B cell (primary cell): ENCODE data around the gene EPHB4. TPM values are rescaled to one million over a fixed set of nuclear protein-coding genes. Genes with fewer than 3 reads are reported as not detected.

Experiments
- ATAC-seq: fragments of 200-7000 bp; cut with Tn5 transposase; one replicate; pipeline ENCODE4 v1.10.0; 2021; ENCODE audit warnings: low read depth, mild to moderate bottlenecking, moderate number of reproducible peaks, moderate library complexity
- CTCF ChIA-PET: fragments of 350-600 bp; sonication (Branson Sonifier 250); formaldehyde crosslinking; loops from one replicate; lab custom pipeline; 2021; ENCODE audit warnings: antibody characterized with exemption, inconsistent platforms; lab: Charles Lee
- POLR2A ChIA-PET: fragments of 350-600 bp; sonication (Branson Sonifier 250); formaldehyde crosslinking; loops from one replicate; lab custom pipeline; 2021; ENCODE audit warnings: antibody characterized with exemption; lab: Charles Lee
- DNase-seq: peaks from one replicate; pipeline ENCODE4 v3.0.0; 2013
- H2AFZ ChIP-seq: 2 replicates; pipeline ENCODE4 v1.6.1; 2012; ENCODE audit warnings: mild to moderate bottlenecking, low read depth, low read length; ENCODE audit not compliant: insufficient read depth, poor library complexity, severe bottlenecking
- H3K27ac ChIP-seq, 2 donors: 1 replicate in 1 of 2; 2 replicates in 1 of 2; pipeline ENCODE4 v1.5.1; 2012 to 2013; ENCODE audit warnings: low read length in 2 of 2, mild to moderate bottlenecking in 2 of 2, moderate library complexity in 1 of 2
- H3K27me3 ChIP-seq, 4 experiments: fragments of 200-600 bp in 1 of 4; sonication (generic) in 1 of 4; replicated peaks in 1 of 4; 1 replicate in 2 of 4; 2 replicates in 2 of 4; pipeline versions ENCODE4 v1.6.1 to v1.7.0; 2013 to 2016; ENCODE audit warnings: low read length in 3 of 4, mild to moderate bottlenecking in 2 of 4, mixed read lengths in 1 of 4, moderate library complexity in 1 of 4; ENCODE audit not compliant: insufficient read depth in 4 of 4, control insufficient read depth in 3 of 4; ENCODE audit errors: control extremely low read depth in 1 of 4
- H3K36me3 ChIP-seq, 2 experiments: replicated peaks in 1 of 2; 1 replicate in 1 of 2; 2 replicates in 1 of 2; pipeline versions ENCODE4 v1.6.1 to v1.7.1; 2013; ENCODE audit warnings: low read length in 1 of 2; ENCODE audit not compliant: insufficient read depth in 2 of 2, control insufficient read depth in 1 of 2; ENCODE audit errors: control extremely low read depth in 1 of 2, extremely low read depth in 1 of 2
- H3K4me1 ChIP-seq, 2 donors: fragments of 200-600 bp in 1 of 2; sonication (generic) in 1 of 2; 1 replicate in 1 of 2; 2 replicates in 1 of 2; pipeline versions ENCODE4 v1.5.1 to v1.6.1; 2013 to 2017; ENCODE audit warnings: low read length in 2 of 2; ENCODE audit not compliant: control insufficient read depth in 2 of 2, insufficient read depth in 2 of 2
- H3K4me2 ChIP-seq: replicated peaks from 2 replicates; pipeline ENCODE3; 2012; ENCODE audit warnings: mild to moderate bottlenecking, low read depth, low read length; ENCODE audit not compliant: poor library complexity, severe bottlenecking
- H3K4me3 ChIP-seq, 5 experiments: fragments of 200-600 bp in 1 of 5; sonication (generic) in 1 of 5; 1 replicate in 3 of 5; 2 replicates in 2 of 5; pipeline versions ENCODE4 v1.5.1 to v1.7.0; 2011 to 2016; ENCODE audit warnings: low read length in 4 of 5, mild to moderate bottlenecking in 4 of 5, low read depth in 2 of 5, control low read depth in 1 of 5, moderate library complexity in 1 of 5; ENCODE audit not compliant: insufficient read depth in 1 of 5; ENCODE audit errors: control extremely low read depth in 1 of 5, extremely low read depth in 1 of 5
- H3K79me2 ChIP-seq: fragments of 200-600 bp; sonication (generic); one replicate; pipeline ENCODE4 v1.6.0; 2016; ENCODE audit warnings: low read length; ENCODE audit not compliant: control insufficient read depth, insufficient read depth
- H3K9ac ChIP-seq: fragments of 200-600 bp; sonication (generic); 2 replicates; pipeline ENCODE4 v1.6.1; 2017; ENCODE audit warnings: mild to moderate bottlenecking, low read length, moderate library complexity
- H3K9me3 ChIP-seq, 3 donors: one replicate each; pipeline versions ENCODE4 v1.6.1 to v1.7.1; 2013; ENCODE audit warnings: low read length in 2 of 3; ENCODE audit not compliant: control insufficient read depth in 2 of 3, insufficient read depth in 1 of 3; ENCODE audit errors: control extremely low read depth in 1 of 3
- H4K20me1 ChIP-seq: 2 replicates; pipeline ENCODE4 v1.6.0; 2012; ENCODE audit warnings: mild to moderate bottlenecking, low read length; ENCODE audit not compliant: insufficient read depth, control insufficient read depth, poor library complexity, severe bottlenecking
- H3K27ac Mint-ChIP-seq: one replicate; pipeline ENCODE4 v1.8.0; 2021; ENCODE audit warnings: mixed read lengths
- H3K27me3 Mint-ChIP-seq: one replicate; pipeline ENCODE4 v1.8.0; 2021; ENCODE audit warnings: mixed read lengths
- H3K4me1 Mint-ChIP-seq: one replicate; pipeline ENCODE4 v1.8.0; 2021; ENCODE audit warnings: mixed read lengths
- H3K4me3 Mint-ChIP-seq: one replicate; pipeline ENCODE4 v1.8.0; 2021; ENCODE audit warnings: mixed read lengths
- H3K9me3 Mint-ChIP-seq: one replicate; pipeline ENCODE4 v1.8.0; 2022; ENCODE audit warnings: mixed read lengths; ENCODE audit not compliant: insufficient read depth
- EZH2 ChIP-seq: IDR thresholded peaks from 2 replicates; pipeline ENCODE4 v1.6.1; 2012; ENCODE audit warnings: borderline replicate concordance, low read depth, mild to moderate bottlenecking, moderate library complexity, low read length; ENCODE audit not compliant: insufficient read depth, poor library complexity, severe bottlenecking
- WGBS: methylation state at CpG from one replicate; pipeline ENCODE4 v1.1.5; 2013; ENCODE audit warnings: missing lambda C conversion rate; ENCODE audit not compliant: insufficient coverage; 5-methylcytosine and 5-hydroxymethylcytosine counted together
- intact Hi-C: fragments of 100-400 bp; cut with micrococcal nuclease; formaldehyde crosslinking; loops from one replicate; pipeline ENCODE4 v1.10.0; 2022
- polyA plus RNA-seq: library from polyadenylated mRNA; depleted of rRNA; stranded (reverse); fragments of >200 nt; gene quantifications from 2 replicates; pipeline ENCODE4 v1.2.3, GENCODE V29; 2012
- total RNA-seq, 2 donors: library from RNA; stranded (reverse); fragments of 120-200 nt in 1 of 2; gene quantifications; 1 replicate in 1 of 2; 2 replicates in 1 of 2; pipeline versions ENCODE4 v1.2.3 to v1.2.4, GENCODE V29; 2013 to 2022
- TF ChIP-seq, protein P1 (sequence below): fragments of 200-600 bp; IDR thresholded peaks from one replicate; pipeline ENCODE4 v1.8.0; 2022; ENCODE audit warnings: antibody characterized with exemption, mild to moderate bottlenecking

Gene EPHB4
- total and polyA plus RNA-seq, 2 donors (not counting 1 experiment from before 2014, with no cell fraction given) = 3.9 to 12.0 TPM

GRCh38 chr7:100793806-100794660 lies 33.3 kb downstream of the EPHB4 start:
- intact Hi-C loops = no loop called here
- no peak overlapping the region for H3K4me2 ChIP-seq
- DNase-seq (no peak), ATAC-seq (no peak)
- ChIA-PET POLR2A (interaction anchor here (0.6 kb wide), 2 partner anchors 25 to 27 kb away, joined by 7 to 12 read pairs; no protein-coding TSS in a partner anchor), CTCF (interaction anchor here (0.5 kb wide), 1 partner anchor 38 kb away, joined by 3 read pairs; no protein-coding TSS in a partner anchor)
- H3K9me3 ChIP-seq = peaks cover 0 to 2% (median 0%) of the 10 kb centered on the region in 3 donors
- no peaks in the 10 kb centered on the region for H3K79me2 ChIP-seq
- no peaks in the 10 kb centered on the region for H3K27me3 ChIP-seq
- H3K4me3 ChIP-seq = no peak overlapping the region
- H3K4me3 Mint-ChIP-seq = no peak overlapping the region
- H3K27me3 Mint-ChIP-seq = peaks cover 4% of the 10 kb centered on the region
- H3K4me1 ChIP-seq = peaks cover 4 to 5% of the 10 kb centered on the region in 2 donors
- 87% methylated on average over 14 of the region's 18 CpGs for WGBS
- H3K36me3 ChIP-seq = no peaks in the 10 kb centered on the region
- H3K27ac ChIP-seq = no peak overlapping the region
- no peak overlapping the region for H2AFZ ChIP-seq
- no peak overlapping the region for H3K9ac ChIP-seq
- peaks cover 7% of the 10 kb centered on the region for H3K4me1 Mint-ChIP-seq
- no peak for TF ChIP-seq EZH2
- TF ChIP-seq, protein P1, sequence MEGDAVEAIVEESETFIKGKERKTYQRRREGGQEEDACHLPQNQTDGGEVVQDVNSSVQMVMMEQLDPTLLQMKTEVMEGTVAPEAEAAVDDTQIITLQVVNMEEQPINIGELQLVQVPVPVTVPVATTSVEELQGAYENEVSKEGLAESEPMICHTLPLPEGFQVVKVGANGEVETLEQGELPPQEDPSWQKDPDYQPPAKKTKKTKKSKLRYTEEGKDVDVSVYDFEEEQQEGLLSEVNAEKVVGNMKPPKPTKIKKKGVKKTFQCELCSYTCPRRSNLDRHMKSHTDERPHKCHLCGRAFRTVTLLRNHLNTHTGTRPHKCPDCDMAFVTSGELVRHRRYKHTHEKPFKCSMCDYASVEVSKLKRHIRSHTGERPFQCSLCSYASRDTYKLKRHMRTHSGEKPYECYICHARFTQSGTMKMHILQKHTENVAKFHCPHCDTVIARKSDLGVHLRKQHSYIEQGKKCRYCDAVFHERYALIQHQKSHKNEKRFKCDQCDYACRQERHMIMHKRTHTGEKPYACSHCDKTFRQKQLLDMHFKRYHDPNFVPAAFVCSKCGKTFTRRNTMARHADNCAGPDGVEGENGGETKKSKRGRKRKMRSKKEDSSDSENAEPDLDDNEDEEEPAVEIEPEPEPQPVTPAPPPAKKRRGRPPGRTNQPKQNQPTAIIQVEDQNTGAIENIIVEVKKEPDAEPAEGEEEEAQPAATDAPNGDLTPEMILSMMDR = no peak
- no peak overlapping the region for H3K27ac Mint-ChIP-seq
- H4K20me1 ChIP-seq = no peaks in the 10 kb centered on the region
- no peaks in the 10 kb centered on the region for H3K9me3 Mint-ChIP-seq
